Lower lobe of right lung (tissue), 2 donors: ENCODE measurements around the gene VPREB1. TPM values are rescaled to one million over a fixed set of nuclear protein-coding genes. Genes with fewer than 3 reads are reported as not detected.
"Not testable (repeated sequence)": the region's sequence is repeated elsewhere in the genome, so short reads cannot be mapped to it uniquely, and the experiment has no call there.

ENCODE experiments used
- ATAC-seq, 2 donors: fragments of 200-7000 bp; cut with Tn5 transposase; one replicate each; pipeline ENCODE4 v1.9.1; 2020 to 2022; ENCODE audit warnings: mild to moderate bottlenecking in 2 of 2, moderate library complexity in 2 of 2
- DNase-seq: peaks from one replicate; pipeline ENCODE4 v3.0.0-alpha.2; 2020
- H3K27ac ChIP-seq: fragments of 200-600 bp; one replicate; pipeline ENCODE4 v1.8.0; 2022
- H3K27me3 ChIP-seq: fragments of 200-600 bp; one replicate; pipeline ENCODE4 v1.8.0; 2022; ENCODE audit warnings: low read depth
- H3K36me3 ChIP-seq: fragments of 200-600 bp; one replicate; pipeline ENCODE4 v1.8.0; 2022; ENCODE audit warnings: mild to moderate bottlenecking
- H3K4me1 ChIP-seq: fragments of 200-600 bp; one replicate; pipeline ENCODE4 v1.8.0; 2022
- H3K4me3 ChIP-seq: fragments of 200-600 bp; one replicate; pipeline ENCODE4 v1.8.0; 2022; ENCODE audit warnings: mild to moderate bottlenecking
- H3K9me3 ChIP-seq: fragments of 200-600 bp; one replicate; pipeline ENCODE4 v1.8.0; 2022
- intact Hi-C: fragments of 100-400 bp; cut with DNase I; formaldehyde crosslinking; loops from one replicate; pipeline ENCODE4 v1.11.0; 2022
- total RNA-seq: library from RNA; stranded (reverse); fragmentation: NEBNext Ultra II Directional; extraction: Animal tissue kit (Norgen Biotek cat#: 25700); gene quantifications from one replicate; pipeline ENCODE4 v1.2.1, GENCODE V29; 2021
- donor health status: DM: no; HTN: yes; CAD: no; lungs with severe emphysema.

The VPREB1 gene
- total RNA-seq, 1 donor from 2014 or later, result not detected

- intact Hi-C loops, ATAC-seq, H3K27me3 ChIP-seq, H3K36me3 ChIP-seq, H3K4me3 ChIP-seq, H3K4me1 ChIP-seq, DNase-seq, H3K27ac ChIP-seq, H3K9me3 ChIP-seq: not testable (repeated sequence)
These were observed 17.9 kb downstream of the VPREB1 start for GRCh38 chr22:22262332-22263074.

DNA sequence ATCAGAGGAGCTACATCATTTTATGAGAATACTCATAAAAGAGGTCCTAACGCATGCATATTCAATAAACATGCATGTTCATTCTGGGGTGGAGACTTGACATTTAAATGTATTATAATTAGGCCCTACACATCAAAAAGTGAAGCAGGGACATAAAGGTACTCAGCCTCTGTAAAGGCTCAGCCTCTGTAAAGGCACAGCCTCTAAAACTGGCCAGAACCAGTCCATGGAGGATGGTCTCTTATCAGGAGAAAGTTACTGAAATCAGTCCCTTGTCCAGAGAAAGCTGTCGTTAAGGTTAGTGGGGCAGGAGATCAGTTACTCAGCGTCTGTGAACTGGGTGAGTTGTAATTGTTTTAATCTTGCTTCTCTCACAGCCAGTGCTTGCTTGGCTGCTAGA is 19.2 kb downstream of the VPREB1 start:
- H3K4me3 ChIP-seq, H3K4me1 ChIP-seq, DNase-seq, ATAC-seq, H3K27me3 ChIP-seq, H3K9me3 ChIP-seq, H3K27ac ChIP-seq, H3K36me3 ChIP-seq, intact Hi-C loops: not testable (repeated sequence)

DNA sequence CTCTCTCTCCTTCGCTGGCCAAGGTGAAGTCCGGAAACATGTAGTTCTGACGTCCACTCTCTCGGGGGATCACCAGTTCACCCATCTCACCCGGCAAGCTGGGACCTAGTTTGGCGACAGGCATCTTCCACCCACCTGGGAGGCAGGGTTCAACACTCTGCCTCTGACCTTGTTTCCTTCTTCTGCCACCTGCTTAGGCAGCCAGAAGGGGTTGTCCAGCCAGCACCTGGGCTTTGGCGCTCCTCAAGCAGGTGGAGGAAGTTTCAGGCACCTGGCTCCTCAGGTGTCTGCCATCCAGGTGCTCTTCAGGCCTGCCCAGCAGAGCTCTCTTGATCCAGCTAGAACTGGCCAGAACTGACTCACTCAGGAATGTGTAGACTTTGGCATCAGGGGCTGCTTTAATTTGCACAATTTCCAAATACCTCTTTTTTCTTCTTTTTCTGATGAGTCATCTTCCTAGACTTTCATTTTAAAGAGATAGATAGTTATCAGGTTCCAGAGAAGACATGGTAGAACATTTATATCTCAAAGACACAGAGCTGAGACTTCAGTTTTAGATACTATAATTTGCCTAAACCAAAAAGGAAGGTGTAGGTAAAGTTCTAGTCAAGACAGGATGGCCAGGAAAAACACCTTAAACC is 25.6 kb downstream of the VPREB1 start:
- DNase-seq, intact Hi-C loops, H3K36me3 ChIP-seq, H3K27me3 ChIP-seq, H3K27ac ChIP-seq, H3K9me3 ChIP-seq, H3K4me3 ChIP-seq, ATAC-seq, H3K4me1 ChIP-seq: not testable (repeated sequence)

DNA sequence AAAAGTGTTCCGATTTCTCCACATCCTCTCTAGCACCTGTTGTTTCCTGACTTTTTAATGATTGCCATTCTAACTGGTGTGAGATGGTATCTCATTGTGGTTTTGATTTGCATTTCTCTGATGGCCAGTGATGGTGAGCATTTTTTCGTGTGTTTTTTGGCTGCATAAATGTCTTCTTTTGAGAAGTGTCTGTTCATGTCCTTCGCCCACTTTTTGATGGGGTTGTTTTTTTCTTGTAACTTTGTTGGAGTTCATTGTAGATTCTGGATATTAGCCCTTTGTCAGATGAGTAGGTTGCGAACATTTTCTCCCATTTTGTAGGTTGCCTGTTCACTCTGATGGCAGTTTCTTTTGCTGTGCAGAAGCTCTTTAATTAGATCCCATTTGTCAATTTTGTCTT is 32.8 kb downstream of the VPREB1 start:
- H3K27ac ChIP-seq, DNase-seq, H3K36me3 ChIP-seq, ATAC-seq, H3K4me3 ChIP-seq, H3K4me1 ChIP-seq, H3K9me3 ChIP-seq, intact Hi-C loops, H3K27me3 ChIP-seq: not testable (repeated sequence)

DNA sequence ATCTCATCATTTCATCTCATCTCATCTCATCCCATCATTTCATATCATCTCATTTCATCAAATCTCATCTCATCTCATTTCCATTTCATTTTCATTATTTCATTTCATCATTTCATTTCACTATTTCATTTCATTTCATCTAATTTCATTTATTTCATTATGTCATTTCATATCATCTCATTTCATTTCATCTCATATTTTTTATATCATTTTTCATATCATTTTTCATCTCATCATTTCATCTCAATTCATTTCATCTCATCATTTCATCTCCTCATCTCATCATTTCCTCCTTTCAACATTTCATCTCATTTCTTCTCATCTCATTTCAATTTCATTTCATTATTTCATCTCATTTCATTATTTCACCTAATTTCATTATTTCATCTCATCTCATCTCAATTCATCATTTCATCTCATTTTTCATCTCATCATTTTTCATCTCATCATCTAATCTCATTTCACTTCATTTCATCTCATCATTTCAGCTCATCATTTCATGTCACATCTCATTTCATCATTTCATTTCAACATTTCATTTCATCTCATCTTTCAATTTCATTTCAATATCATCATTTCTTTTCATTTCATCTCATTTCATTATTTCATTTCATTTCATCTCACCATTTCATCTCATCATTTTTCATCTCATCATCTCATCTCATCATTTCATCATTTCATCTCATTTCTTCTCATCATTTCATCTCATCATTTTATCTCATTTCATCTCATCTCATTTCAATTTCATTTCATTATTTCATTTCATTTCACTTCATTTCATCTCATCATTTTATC is 40.6 kb downstream of the VPREB1 start:
- intact Hi-C loops, ATAC-seq, H3K27ac ChIP-seq, H3K4me1 ChIP-seq, DNase-seq, H3K9me3 ChIP-seq, H3K36me3 ChIP-seq, H3K4me3 ChIP-seq, H3K27me3 ChIP-seq: not testable (repeated sequence)

GRCh38 chr22:22286390-22287105 is 42.0 kb downstream of the VPREB1 start:
- DNase-seq, intact Hi-C loops, H3K4me3 ChIP-seq, H3K27me3 ChIP-seq, H3K36me3 ChIP-seq, H3K27ac ChIP-seq, ATAC-seq, H3K9me3 ChIP-seq, H3K4me1 ChIP-seq: not testable (repeated sequence)

GRCh38 chr22:22287106-22287626 is 42.6 kb downstream of the VPREB1 start:
- ATAC-seq, H3K9me3 ChIP-seq, H3K27me3 ChIP-seq, H3K36me3 ChIP-seq, intact Hi-C loops, H3K4me3 ChIP-seq, H3K27ac ChIP-seq, DNase-seq, H3K4me1 ChIP-seq: not testable (repeated sequence)

- intact Hi-C loops, H3K27ac ChIP-seq, H3K9me3 ChIP-seq, DNase-seq, H3K36me3 ChIP-seq, H3K4me1 ChIP-seq, H3K27me3 ChIP-seq, ATAC-seq, H3K4me3 ChIP-seq: not testable (repeated sequence)
These were observed 45.1 kb downstream of the VPREB1 start for GRCh38 chr22:22289666-22290065.

GRCh38 chr22:22291129-22291806 is 46.7 kb downstream of the VPREB1 start:
- intact Hi-C loops, result not testable (repeated sequence)

GRCh38 chr22:22292656-22293055 is 48.1 kb downstream of the VPREB1 start:
- DNase-seq, H3K4me3 ChIP-seq, H3K9me3 ChIP-seq, ATAC-seq, intact Hi-C loops, H3K36me3 ChIP-seq, H3K27me3 ChIP-seq, H3K4me1 ChIP-seq, H3K27ac ChIP-seq: not testable (repeated sequence)

More at GRCh38 chr22:22291129-22291806, 46.7 kb downstream of the VPREB1 start:
- not testable (repeated sequence) for H3K36me3 ChIP-seq, ATAC-seq, H3K4me3 ChIP-seq, H3K27me3 ChIP-seq, H3K4me1 ChIP-seq, DNase-seq, H3K9me3 ChIP-seq, H3K27ac ChIP-seq

DNA sequence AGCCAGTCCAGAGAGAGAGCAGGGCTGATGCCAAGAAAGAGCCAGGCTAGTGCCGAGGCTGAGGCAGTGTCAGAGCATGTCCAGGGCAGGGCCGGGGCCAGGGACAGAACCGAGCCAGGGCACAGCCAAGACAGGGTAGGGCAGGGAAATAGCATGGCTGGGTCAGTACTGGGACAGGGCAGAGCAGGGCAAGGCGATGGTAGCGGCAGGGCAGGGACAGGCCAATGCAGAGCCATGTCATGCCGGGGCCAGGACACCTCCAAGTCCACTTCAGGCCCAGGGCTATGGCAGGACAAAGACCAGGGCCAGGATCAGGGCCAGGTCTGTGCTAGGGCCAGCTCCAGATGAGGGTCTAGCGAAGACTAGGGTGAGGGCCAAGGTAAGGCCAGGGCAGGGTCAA is 48.9 kb downstream of the VPREB1 start:
- H3K4me3 ChIP-seq, ATAC-seq, H3K27me3 ChIP-seq, H3K36me3 ChIP-seq, intact Hi-C loops, H3K9me3 ChIP-seq, H3K27ac ChIP-seq, H3K4me1 ChIP-seq, DNase-seq: not testable (repeated sequence)

DNA sequence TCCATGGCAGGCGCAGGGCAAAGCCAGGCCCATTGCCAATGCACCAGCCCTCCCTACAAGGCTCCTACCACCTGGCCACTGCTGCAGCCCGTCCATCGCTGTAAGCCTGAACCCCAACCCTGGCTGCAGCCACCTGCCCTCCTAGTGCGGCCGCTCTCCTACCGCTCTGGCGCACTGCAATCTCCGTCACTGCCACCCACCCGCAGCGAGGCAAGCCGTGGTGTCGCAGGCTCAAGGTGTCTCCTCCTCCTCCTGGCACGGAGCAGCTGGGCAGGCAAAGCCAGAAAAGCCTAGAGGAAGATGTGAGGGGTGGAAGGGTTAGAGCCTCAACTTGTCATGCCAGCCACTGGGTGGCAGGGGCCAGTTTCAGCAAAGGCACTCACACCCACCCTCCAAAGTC is 50.1 kb downstream of the VPREB1 start:
- H3K27ac ChIP-seq, H3K4me1 ChIP-seq, DNase-seq, H3K36me3 ChIP-seq, H3K4me3 ChIP-seq, H3K9me3 ChIP-seq, intact Hi-C loops, H3K27me3 ChIP-seq, ATAC-seq: not testable (repeated sequence)
